ENCODE measurements around the gene EPHB1.

GRCh38 chr3:134972836-134973455, 177.9 kb downstream of the EPHB1 start:
- TF ChIP-seq ZNF274 (IDR thresholded peaks at IDR 0.05; ENCODE audit: low read depth, low read length) = no peak
- TF ChIP-seq YY1 (IDR thresholded peaks at IDR 0.05; ENCODE audit: insufficient read depth, insufficient read length) = no peak
- no peak for TF ChIP-seq SUZ12 (IDR thresholded peaks at IDR 0.05; ENCODE audit: extremely low read depth, insufficient read depth, insufficient read length)

All from NT2/D1 (cell line).